ENCODE results near the gene PGM3. TPM values are rescaled to one million over a fixed set of nuclear protein-coding genes. Genes with fewer than 3 reads are reported as not detected.

The PGM3 gene
- total and polyA plus RNA-seq, 7 donors, result 6.5 to 18.0 (median 12.7) TPM

GRCh38 chr6:83167726-83168278, 25.3 kb downstream of the PGM3 start:
- H3K36me3 ChIP-seq (ENCODE audit: insufficient read depth in 1 of 2, low read depth in 1 of 2), result peaks cover 12 to 100% of the 10 kb centered on the region in 2 donors
- TF ChIP-seq CTCF (IDR thresholded peaks at IDR 0.05), result no peak
- intact Hi-C loops (cut with DNase I), result loop anchor here (5.0 kb wide), 2 partner anchors 41 to 51 kb away; no protein-coding TSS in a partner anchor
- H3K27me3 ChIP-seq (ENCODE audit: insufficient read depth in 3 of 3, low read length in 2 of 3), result no peaks in the 10 kb centered on the region
- 77 to 88% (median 86%) methylated on average over 5 of the region's 5 CpGs for WGBS, 3 donors
- DNase-seq (no peak), ATAC-seq (no peak)
- no peak overlapping the region for H3K4me3 ChIP-seq
- H3K27ac ChIP-seq, result no peak overlapping the region
- no peaks in the 10 kb centered on the region for H3K9me3 ChIP-seq
- H3K4me1 ChIP-seq, result no peaks in the 10 kb centered on the region

GRCh38 chr6:83160167-83160566, 32.9 kb downstream of the PGM3 start:
- peak in 1 of 4 donors; percentile 64 for ATAC-seq
- Histone ChIP-seq H3K4me1 (no peaks in the 10 kb centered on the region), H3K27me3 (ENCODE audit: insufficient read depth in 3 of 3, low read length in 2 of 3) (no peaks in the 10 kb centered on the region), H3K36me3 (ENCODE audit: insufficient read depth in 1 of 2, low read depth in 1 of 2) (peaks cover 2 to 99% of the 10 kb centered on the region in 2 donors), H3K27ac (no peak overlapping the region), H3K4me3 (no peak overlapping the region), H3K9me3 (no peaks in the 10 kb centered on the region)
- intact Hi-C loops (cut with DNase I), result no loop called here
- no peak for DNase-seq
- no peak for TF ChIP-seq CTCF (IDR thresholded peaks at IDR 0.05)
- WGBS, 3 donors, result 41 to 70% (median 60%) methylated on average over 1 of the region's 1 CpG

- TF ChIP-seq CTCF (IDR thresholded peaks at IDR 0.05), result no peak
- H3K27me3 ChIP-seq (ENCODE audit: insufficient read depth in 3 of 3, low read length in 2 of 3), result no peaks in the 10 kb centered on the region
- no peaks in the 10 kb centered on the region for H3K4me1 ChIP-seq
- intact Hi-C loops (cut with DNase I), result loop anchor here (10.0 kb wide), 1 partner anchor 941 kb away; no protein-coding TSS in a partner anchor
- no peaks in the 10 kb centered on the region for H3K9me3 ChIP-seq
- no peak overlapping the region for H3K27ac ChIP-seq
- WGBS, 3 donors, result 28 to 45% (median 34%) methylated on average over 2 of the region's 2 CpGs
- H3K36me3 ChIP-seq (ENCODE audit: insufficient read depth in 1 of 2, low read depth in 1 of 2), result peaks cover 2 to 99% of the 10 kb centered on the region in 2 donors
- ATAC-seq (no peak), DNase-seq (no peak)
- H3K4me3 ChIP-seq, result no peak overlapping the region
These were observed 37.3 kb downstream of the PGM3 start for GRCh38 chr6:83155794-83156193.

GRCh38 chr6:83153883-83154521, 39.1 kb downstream of the PGM3 start:
- Histone ChIP-seq H3K9me3 (no peaks in the 10 kb centered on the region), H3K36me3 (ENCODE audit: insufficient read depth in 1 of 2, low read depth in 1 of 2) (peaks cover 2 to 97% of the 10 kb centered on the region in 2 donors), H3K4me1 (no peaks in the 10 kb centered on the region), H3K4me3 (no peak overlapping the region), H3K27ac (no peak overlapping the region), H3K27me3 (ENCODE audit: insufficient read depth in 3 of 3, low read length in 2 of 3) (no peaks in the 10 kb centered on the region)
- TF ChIP-seq CTCF (IDR thresholded peaks at IDR 0.05), result no peak
- ATAC-seq (no peak), DNase-seq (no peak)
- WGBS, 3 donors, result 86 to 94% (median 89%) methylated on average over 4 of the region's 4 CpGs
- intact Hi-C loops (cut with DNase I), result loop anchor here (10.0 kb wide), 1 partner anchor 939 kb away; no protein-coding TSS in a partner anchor

Measured in psoas muscle (tissue), 8 donors.